ENCODE results near the gene HOXB8.

The HOXB8 gene

DNA sequence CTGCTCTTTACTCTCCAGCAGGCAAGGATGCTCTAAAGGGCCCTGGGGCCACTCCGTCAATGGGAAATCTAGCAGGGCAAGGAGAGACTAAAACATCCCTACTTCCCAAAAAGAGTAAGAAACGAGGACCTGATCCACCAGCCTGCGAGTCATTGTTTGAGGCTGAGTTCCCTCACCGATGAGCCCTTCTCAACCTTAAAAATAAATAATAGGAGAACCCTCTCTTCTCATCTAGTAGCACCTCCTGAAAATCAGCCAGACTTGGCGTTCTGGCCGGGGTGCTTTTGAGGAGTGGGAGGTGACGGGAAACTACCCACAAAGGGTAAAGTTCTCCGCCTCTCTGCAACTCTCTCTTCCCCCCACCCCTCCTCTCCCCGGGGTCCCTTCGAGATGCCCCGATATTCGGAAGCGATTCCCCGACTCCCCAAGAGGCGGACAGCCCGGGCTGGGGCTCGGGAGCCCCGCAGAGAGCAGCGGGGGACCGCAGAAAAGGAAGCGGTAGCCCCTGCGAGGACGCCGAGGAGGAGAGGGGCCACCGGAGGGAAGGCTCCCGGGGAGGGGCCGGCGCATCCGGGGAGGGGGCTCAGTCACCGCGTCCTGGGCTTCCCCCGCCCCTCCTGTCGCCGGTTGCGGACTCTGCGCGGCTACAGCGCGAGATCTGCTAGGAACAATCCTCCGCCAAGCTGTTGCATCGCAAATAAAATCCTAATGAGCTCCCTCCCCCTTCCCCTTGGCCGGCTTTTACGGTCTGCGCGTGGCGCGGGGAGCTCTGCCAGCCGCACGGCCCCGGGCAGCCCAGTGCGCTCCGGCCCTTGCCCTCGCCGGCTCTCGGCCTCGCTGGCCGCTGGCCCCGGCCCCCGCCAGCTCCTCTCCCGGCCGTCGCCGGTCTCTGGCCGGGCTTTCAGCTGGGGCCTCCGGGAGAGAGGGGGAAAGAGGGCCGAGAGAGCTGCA, 9.7 kb upstream of the HOXB8 start:
- DNase-seq (ENCODE audit: low spot score) = no peak

DNA sequence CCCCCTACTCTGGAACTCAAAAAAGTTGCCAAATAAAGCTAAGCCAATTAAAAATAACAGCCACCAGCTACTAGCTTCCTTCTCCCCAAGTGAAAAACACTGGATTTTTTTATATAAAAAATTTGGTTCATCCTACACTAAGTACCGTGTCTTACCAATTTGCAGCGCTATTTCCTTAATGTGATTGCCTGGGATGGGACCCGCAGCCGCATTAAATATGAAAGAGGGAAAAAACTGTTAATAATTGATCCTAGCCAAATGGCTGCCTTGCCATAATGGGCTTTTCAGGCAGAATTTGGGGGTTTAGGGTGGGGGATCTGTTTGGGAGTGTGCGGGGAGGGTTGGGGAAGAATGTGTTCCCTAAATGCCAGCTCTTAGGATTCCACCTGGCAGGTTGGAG, 9.0 kb upstream of the HOXB8 start:
- DNase-seq (ENCODE audit: low spot score) = no peak

DNA sequence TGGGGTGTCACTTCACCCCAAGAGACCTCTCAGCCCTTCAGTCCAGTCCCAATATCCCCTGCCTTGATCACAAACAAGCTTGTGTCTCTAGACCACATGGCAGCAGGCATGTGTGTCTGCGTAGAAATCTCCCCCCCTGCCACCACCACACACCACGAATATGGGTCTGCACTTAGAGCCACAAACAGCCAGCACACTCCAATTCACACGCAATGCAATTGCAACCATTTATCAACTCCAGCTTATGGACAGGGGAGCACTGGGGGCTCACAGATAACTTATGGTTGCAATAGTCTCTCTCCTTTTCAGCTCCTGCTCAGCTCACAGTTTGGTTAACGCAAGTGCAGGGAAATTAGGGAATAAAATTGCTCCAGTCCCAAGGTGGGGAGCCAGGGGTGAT, 8.5 kb upstream of the HOXB8 start:
- no peak for DNase-seq (ENCODE audit: low spot score)

DNA sequence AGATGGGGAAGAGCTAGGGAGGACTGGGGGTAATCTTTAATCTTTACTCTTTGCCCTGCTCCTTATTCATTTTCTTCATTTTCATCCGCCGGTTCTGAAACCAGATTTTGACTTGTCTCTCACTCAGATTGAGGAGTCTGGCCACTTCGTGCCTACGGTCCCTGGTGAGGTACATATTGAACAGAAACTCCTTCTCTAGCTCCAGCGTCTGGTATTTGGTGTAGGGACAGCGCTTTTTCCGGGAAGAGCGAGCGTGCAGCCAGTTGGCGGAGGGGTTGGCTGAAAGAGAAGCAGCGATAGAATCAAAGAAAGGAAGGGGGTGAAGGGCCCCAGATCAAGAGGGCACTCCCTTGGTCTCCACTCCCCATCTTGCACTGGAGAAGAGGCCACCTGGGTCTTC, 7.8 kb upstream of the HOXB8 start:
- no peak for DNase-seq (ENCODE audit: low spot score)

DNA sequence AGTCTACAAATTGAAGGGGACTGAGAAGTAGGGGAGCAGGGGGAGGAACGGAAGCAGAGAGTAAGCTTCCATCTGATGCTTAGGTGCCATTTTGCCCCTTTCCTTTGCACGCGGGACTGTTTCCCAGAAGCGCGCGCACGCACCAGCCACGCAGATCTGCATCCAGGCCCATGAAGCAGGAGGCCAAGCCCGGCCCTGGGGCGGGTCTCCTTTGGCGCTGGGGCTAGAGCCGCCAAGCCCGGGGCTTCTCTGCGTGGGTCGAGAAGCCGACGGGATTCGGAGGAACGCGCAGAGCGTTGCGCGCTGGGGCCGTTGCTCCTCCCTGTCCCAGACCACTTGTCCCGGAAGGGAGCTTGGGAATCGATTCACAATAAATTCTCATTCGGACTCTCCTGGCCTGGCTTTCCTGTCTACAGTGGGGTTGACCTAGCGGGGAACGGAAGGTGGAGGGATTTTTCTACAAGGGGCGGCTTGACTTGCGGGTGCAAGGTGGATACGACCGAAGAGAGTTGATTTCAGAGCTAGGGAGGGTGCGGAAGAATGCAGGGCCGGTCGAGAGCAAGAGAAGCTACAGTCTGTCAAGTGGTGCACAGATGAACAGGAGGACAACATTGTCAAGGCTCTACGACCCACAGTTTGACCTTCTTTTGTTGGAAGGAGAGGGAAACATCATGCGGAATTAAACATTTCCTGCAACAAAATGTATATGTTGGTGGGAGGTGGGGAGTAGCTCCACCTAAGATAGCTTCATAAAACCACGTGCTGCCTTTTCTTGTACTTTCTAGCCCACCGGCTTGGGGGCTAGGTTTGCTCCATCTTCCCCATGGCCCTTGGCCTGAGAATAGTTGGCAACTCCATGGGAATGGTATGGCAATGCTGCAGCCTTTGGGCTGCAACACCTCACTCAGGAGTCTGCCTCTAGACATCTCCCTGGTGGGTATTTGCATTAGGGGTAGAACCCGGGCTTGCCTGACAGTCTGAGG, 6.6 kb upstream of the HOXB8 start:
- no peak for DNase-seq (ENCODE audit: low spot score)

DNA sequence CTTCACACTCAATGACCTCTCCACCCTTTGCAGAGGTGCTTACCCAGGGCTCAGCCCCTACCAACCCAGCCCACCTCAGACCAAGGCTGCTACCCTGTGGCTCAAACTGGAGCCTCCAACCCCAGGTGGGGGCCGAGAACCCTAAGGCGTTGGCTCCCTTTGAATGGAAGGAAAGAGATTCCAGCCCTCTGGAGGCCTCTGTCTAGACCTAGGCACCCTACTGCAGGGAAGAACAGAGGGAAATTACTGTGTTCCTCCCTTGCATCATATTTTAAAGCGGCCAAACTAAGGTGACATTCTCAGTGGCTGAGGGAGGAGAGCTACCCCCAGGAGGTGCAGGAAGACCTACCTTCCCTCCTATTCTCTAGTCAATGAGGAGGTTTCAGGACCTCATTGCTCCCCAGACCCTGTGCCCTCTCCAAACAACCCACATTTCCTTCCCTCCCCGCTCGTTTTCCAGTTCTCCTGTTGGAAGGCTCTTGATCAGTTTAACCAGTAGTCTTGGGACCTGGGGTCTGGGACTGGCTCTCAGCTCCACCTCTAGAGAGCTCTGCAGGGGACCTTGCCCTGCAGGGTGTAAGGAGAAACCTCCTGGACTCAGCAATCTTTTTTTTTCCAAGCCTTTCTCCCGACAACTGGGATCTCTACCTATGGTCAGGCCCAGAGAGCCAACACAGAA, 5.5 kb upstream of the HOXB8 start:
- no peak for DNase-seq (ENCODE audit: low spot score)

DNA sequence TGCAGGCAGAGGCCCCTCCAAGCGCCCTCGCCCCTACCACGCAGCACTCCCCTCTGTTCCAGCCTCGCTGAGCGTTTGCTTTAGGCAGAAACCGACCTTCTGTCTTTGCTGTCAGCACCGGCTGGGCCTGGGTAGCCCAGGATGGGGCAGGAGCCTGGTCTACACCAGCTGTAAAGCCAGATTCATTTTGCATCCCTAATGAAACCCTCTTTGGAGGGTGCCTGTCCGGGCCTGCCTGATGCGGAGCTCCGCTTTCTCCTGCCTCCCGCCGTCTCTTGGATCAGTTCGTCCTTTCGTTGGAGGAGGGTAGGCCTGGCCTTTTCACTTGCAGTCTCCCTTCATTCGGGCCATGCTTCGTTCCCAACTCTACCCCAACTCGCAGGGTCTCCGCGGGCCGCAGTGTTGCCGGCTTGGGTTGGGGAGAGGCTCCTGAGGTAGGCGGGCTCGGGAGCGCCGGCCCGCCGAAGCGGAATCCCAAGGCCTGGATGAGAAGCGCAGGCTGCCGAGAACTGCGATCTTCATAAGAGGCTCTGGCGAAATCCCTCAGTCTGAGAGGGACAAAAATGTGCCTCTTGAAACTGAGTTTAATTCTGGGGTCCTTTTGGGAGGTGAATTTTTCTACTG, 4.8 kb upstream of the HOXB8 start:
- DNase-seq (ENCODE audit: low spot score) = no peak

DNA sequence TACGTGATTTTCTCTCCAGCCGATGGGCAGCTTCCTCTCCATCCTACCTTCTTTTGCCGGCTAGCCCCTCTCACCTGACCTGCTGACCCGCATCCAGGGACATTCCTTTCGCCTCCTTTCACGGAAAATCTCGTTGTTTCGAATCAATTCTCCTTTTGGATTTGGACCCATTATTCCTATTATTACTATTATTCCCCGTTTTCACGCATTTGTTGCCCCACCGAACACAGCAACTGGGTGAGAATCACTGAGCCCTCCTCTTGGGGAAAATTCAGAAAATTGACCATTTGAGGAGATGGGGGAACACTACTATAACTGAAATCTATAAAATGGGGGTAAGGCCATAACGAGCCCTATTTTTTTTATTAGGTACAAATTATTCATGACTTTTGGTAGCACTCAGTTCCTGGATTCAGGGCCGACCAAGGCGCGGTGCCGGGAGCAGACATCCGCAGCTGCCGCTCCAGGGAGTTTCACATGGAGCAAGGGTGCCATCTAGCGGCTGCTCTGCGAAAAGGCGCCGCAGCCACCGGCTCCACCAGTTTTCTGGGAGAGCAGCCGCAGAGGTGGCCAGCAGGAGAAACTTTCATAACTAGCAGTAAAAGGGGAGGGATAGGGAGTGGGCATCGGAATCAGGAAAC, 3.3 kb upstream of the HOXB8 start:
- DNase-seq (ENCODE audit: low spot score) = peak; percentile 79

DNA sequence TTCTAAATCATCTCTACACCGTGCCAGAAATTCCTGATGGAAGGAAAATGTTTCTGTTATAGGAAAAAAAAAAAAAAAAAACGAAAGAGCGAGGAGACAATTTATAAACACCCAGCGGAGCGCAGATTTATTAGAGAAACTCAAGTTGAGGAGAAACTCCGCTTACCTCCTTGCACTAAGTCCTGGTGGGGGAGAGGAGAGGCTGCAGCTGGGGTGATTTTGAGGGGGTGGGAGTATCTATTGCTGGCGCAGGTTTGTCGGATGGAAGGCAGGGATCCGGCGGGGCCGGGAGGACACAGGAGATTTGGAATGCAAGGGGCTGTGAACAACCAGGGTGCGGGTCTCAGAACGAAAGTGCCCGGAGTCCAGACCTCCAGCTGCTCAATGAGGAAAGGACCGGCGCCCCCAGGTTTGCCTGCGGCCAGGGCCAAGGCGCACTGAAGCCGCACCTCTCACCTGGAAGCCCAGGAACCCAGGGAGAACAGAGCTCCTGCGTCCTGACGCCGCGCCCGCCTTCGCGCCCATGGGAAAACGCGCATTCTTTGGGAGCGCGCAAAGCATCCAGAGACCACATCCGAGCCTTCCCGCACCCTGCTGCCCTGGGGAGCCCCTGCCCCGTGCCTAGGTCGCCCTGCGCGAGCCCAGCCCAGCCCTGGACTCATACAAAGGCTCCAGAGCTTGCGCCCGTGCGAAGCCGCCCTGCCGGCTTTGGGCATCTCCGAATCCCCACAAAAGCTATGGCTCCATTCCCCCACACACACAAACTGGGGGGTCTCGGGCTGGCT, 2.6 kb upstream of the HOXB8 start:
- DNase-seq (ENCODE audit: low spot score) = no peak

DNA sequence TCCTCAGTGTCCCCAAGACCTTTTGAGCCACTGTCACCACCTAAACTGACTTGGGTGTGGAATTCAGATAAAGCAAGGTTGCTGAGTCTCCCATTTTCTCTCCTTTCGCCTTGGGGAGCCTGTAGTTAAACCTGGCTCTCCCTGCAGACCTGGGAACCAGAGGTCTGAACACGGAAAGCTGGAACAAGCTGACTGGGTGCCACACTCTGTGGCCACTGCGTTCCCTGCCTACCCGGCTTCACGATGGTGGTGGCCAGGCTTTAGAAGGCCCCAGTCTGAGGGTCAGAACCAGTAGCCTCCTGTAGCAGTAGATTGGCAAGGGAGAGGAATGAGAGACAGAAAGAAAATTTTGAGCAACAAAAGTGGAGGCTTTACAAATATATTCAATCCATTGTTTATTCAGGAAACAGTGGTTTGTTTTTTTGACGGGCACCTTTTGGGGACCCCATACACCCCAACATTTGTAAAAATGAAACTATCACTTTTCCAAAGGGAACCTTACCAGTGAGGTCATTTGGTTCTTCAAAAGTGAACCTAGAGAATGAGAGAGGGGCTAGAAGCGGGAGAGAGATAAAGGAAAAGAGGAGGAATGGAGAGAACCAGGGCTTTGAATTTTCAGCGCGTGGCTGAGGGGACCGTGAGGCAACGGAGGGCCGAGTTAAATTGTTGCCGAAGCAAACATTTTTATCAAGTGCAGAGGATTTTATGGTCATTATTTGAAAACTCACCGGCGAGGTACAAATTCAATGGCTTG, 1.8 kb upstream of the HOXB8 start:
- DNase-seq (ENCODE audit: low spot score) = no peak

DNA sequence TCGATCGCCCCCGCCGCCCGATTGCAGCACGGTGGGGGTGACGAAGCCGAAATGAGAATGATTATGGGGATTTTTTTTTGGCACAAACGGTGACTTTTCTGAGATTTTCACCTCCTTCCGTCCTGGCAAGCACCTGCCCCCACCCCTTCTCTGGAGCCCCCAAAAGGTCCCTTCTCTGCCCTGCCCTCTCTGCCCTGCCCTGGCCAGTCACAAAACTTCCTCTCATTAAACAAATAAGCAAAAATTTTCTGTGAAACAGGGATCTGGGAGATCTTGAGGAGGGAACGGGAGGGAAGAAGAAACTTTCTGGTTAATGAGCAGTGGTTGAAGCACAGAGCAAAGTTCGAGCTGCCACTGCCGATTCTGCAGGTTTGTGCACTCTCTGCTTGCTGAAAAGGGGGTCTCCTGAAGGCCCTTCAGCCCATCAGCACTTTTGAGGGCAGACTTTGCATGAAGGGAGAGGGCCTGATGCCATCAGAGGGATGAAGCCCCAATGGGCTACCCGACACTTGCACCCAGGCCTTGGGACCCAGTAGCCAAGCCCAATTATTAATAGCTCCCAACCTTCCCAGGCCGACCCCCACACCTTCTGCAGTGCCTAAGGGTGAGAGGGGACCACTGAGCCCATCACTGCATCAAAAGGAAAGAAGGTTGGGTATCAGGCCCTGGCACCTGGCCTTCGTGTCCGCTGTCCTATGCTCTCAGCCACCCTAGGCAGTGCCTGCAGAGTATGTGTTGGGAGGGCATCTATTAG, 1.0 kb upstream of the HOXB8 start:
- DNase-seq (ENCODE audit: low spot score) = no peak

DNA sequence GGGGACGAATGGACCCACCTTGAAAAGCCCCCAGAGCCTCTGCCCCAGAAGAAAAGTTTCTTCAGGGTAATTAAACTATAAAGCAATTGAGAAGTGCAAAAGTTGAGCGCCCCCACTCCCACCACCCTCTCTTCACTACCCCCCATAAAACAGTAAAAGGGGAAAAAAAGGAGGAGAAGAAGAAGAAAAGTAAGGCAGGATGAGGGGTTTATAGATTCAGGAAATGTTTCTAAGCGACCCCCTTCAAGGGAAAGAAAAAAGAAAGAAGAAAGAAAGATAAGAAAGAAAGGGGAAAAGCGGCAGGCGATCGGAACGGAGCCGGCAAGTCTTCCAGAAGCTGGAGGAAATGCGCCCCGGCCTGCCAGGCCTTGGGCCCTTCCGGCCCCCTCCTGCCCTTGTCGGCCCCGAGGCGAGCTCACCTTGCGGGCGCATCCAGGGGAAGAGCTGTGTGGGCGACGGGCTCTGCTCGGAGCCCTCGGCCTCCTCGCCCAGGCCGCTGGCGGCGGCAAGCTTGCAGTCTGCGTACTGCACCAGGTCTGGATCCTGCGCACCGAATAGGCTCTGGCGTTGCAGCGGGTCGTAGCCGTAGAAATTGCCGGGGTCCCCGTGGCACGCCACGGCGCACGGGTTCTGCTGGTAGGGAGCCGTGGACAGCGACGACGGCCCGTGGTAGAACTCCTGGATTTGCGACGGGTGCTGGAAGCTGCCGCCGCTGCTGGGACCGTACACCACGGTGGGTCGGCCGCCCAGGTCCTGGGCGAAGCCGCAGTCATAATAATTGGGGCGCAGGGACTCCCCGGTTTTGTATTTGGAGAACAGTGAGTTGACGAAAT, 1.0 kb downstream of the HOXB8 start:
- DNase-seq (ENCODE audit: low spot score) = no peak

DNA sequence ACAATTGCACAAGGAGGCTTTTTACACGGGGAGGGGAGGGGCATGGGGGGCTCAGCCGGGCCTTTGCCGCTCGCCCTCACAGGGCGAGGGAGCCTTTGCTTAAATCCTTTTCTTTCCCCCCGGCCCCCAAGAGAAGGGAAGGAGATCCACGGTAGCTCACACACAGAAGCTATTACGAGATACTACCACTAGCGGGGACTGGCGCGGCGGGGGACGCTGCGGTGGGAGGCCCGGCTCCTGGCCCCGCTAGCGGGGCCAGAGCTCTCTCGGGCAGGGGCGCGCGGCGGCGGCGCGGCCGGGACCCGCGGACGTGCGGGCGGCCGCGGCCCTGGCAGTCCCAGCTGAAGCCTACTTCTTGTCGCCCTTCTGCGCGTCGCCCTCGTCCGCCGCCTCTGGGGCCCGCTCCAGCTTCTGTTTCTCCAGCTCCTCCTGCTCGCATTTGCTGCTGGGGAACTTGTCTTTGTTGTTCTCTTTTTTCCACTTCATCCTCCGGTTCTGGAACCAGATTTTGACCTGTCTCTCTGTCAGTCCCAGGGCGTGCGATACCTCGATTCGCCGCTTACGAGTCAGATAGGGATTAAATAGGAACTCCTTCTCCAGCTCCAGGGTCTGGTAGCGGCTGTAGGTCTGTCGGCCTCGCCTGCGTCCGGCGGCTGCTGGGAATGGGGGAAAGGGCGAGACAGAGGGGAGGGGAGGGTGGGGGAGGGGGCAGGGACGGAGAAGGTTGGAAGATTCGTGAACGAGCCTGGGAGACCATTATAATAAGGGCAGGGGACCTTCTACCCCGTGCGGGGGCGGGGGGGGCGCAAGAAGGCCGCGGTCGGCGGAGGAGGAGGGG, 2.0 kb downstream of the HOXB8 start:
- no peak for DNase-seq (ENCODE audit: low spot score)

DNA sequence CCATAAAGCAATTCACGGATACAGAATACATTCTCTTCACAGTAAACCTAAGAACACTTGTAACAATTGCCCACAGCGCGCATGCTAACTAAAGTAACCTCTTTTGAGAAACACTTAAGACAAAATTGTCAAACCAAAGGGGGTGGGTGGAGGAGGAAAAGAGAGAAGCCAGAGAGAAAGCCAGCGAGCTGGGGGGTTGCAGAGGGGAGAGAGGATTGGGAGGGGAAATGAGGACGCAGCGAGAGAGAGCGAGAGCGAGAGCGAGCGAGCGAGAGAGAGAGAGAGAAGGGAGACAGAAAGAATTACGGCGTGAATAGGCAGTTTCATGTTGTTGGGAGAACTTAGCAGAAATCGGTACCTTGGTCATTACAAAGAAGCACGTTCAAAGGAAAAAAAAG, 2.6 kb downstream of the HOXB8 start:
- DNase-seq (ENCODE audit: low spot score) = no peak

DNA sequence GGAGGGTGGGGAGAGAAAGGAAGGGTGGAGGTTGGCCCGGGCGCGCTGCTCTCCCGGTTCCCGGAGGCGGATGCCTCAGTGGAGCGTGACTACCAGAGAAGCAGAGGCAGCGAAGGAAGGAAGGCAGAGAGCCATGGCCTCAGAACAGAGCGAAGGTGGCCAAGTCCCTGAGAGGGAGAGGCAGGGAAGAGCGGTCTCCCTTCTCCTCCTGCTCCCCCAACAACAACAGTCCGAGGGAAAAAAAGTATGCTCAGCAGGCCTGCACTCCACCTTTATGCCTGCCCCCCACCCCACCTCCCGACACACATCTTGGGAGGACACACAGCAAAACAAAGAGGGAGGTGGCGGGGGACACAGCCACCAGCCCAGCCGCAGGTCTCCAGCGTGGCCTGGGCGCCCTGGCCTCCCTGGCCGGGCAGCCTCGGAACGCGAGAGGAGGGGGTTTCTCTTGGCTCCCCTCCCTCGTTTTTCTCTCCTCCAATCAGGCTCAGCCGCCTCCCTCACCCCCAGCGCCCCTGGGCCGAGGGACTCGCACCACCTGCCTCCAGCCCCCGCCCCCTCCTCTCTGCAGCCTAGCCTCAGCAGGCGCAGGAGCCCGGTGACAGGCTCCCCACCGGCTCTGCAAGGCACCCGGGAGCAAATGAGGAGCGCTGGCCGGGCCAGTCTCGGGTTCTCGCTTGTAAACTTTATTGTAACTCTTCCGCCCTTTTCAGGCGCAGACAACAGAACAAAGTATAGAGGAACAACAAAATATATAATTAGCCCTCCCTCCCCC, 3.2 kb downstream of the HOXB8 start:
- DNase-seq (ENCODE audit: low spot score) = no peak

DNA sequence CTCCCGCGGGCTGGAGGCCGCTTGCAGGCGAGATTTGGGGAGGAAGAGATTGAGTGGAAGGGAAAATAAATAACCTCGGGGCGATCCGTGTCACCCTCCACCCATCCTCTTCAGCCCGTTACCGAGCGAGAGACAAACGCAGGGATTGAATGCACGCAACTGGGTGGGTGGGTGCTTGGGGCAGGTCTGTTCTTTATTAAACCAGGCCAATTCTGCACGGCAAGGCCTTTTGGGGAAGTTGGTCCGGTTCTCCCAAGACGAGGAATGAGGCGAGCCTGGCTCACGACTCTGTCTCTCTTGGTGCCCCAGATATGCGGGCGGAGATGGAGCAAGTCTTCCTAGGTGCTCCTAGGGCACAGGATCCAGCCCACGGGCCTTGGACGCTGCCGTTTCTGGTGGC, 3.9 kb downstream of the HOXB8 start:
- DNase-seq (ENCODE audit: low spot score) = no peak
